Calu3 (cell line): ENCODE data around the gene FHAD1. TPM values are rescaled to one million over a fixed set of nuclear protein-coding genes. Genes with fewer than 3 reads are reported as not detected.

Experiments used
- BruUV-seq: library from RNA; stranded (reverse); fragments of 400-500 nt; replicated peaks from 2 replicates; lab custom pipeline; 2021; lab: Mats Ljungman, UMichigan
- CTCF ChIA-PET: fragments of 300-600 bp; sonication (Branson Sonifier 250); formaldehyde crosslinking; loops from one replicate; lab custom pipeline; 2022; ENCODE audit warnings: antibody characterized with exemption; lab: Charles Lee
- DNase-seq: peaks from one replicate; pipeline ENCODE4 v3.0.0; 2022
- H3K27ac Mint-ChIP-seq: one replicate; pipeline ENCODE4 v1.8.0; 2022; ENCODE audit warnings: mixed read lengths; ENCODE audit not compliant: unreplicated experiment
- H3K27me3 Mint-ChIP-seq: one replicate; pipeline ENCODE4 v1.8.0; 2022; ENCODE audit warnings: mixed read lengths; ENCODE audit not compliant: unreplicated experiment
- H3K36me3 Mint-ChIP-seq: one replicate; pipeline ENCODE4 v1.8.0; 2022; ENCODE audit warnings: mild to moderate bottlenecking, moderate library complexity, mixed read lengths; ENCODE audit not compliant: insufficient read depth, unreplicated experiment
- H3K4me1 Mint-ChIP-seq: one replicate; pipeline ENCODE4 v1.8.0; 2022; ENCODE audit warnings: mild to moderate bottlenecking, low read depth, mixed read lengths; ENCODE audit not compliant: unreplicated experiment
- H3K4me3 Mint-ChIP-seq: one replicate; pipeline ENCODE4 v1.8.0; 2022; ENCODE audit warnings: mild to moderate bottlenecking, low read depth, moderate library complexity, mixed read lengths; ENCODE audit not compliant: unreplicated experiment
- H3K9me3 Mint-ChIP-seq: one replicate; pipeline ENCODE4 v1.8.0; 2022; ENCODE audit warnings: low read depth, mixed read lengths; ENCODE audit not compliant: unreplicated experiment
- intact Hi-C: fragments of 100-400 bp; cut with micrococcal nuclease; formaldehyde crosslinking; loops from one replicate; pipeline ENCODE4 v1.10.0; 2022; ENCODE audit not compliant: unreplicated experiment
- total RNA-seq: library from RNA; stranded (reverse); gene quantifications from 2 replicates; pipeline ENCODE4 v1.2.3, GENCODE V29; 2022
- TF ChIP-seq, protein P1 (sequence below): fragments of 200-600 bp; IDR thresholded peaks from one replicate; pipeline ENCODE4 v1.8.0; 2022; ENCODE audit warnings: antibody characterized with exemption; ENCODE audit not compliant: unreplicated experiment

The FHAD1 gene
- total RNA-seq, 1 experiment from 2014 or later: 2.7 TPM

DNA sequence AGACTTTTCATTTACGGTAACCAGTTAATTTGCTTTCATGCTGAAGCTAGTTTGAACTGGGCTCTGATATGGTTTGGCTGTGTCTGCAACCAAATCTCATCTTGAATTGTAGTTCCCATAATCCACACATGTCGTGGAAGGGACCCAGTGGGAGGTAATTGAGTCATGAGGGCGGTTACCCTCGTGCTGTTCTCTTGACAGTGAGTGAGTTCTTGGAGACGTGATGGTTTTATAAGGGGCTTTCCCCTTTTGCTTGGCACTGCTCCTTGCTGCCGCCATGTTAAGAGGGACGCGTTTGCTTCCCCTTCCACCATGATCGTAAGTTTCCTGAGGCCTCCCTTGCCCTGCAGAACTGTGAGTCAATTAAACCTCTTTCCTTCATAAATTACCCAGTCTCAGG, 10.3 kb upstream of the FHAD1 start:
- no peak for DNase-seq
- Mint-ChIP-seq H3K4me3 (no peak overlapping the region), H3K9me3 (no peaks in the 10 kb centered on the region), H3K27me3 (no peaks in the 10 kb centered on the region), H3K27ac (no peak overlapping the region), H3K4me1 (no peaks in the 10 kb centered on the region), H3K36me3 (no peaks in the 10 kb centered on the region)
- intact Hi-C loops: no loop called here
- TF ChIP-seq, protein P1, sequence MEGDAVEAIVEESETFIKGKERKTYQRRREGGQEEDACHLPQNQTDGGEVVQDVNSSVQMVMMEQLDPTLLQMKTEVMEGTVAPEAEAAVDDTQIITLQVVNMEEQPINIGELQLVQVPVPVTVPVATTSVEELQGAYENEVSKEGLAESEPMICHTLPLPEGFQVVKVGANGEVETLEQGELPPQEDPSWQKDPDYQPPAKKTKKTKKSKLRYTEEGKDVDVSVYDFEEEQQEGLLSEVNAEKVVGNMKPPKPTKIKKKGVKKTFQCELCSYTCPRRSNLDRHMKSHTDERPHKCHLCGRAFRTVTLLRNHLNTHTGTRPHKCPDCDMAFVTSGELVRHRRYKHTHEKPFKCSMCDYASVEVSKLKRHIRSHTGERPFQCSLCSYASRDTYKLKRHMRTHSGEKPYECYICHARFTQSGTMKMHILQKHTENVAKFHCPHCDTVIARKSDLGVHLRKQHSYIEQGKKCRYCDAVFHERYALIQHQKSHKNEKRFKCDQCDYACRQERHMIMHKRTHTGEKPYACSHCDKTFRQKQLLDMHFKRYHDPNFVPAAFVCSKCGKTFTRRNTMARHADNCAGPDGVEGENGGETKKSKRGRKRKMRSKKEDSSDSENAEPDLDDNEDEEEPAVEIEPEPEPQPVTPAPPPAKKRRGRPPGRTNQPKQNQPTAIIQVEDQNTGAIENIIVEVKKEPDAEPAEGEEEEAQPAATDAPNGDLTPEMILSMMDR: no peak
- BruUV-seq: no TSS peak
- CTCF ChIA-PET: no interaction called here

DNA sequence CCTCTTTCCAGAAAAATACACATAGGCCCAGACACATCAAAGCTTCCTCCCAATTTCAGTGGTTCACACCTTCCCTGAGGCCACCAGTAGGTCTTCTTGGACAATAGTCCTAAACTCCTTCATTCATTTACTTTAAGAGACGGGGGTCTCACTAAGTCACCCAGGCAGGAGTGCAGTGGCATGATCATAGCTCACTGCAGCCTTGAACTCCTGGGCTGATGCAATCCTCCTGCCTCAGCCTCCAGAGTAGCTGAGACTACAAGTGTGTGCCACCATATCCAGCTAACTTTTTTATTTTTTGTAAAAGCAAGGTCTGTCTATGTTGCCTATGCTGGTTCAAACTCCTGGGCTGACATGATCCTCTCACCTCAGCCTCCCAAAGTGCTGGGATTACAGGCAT, 8.2 kb upstream of the FHAD1 start:
- Mint-ChIP-seq H3K9me3 (no peaks in the 10 kb centered on the region), H3K36me3 (no peaks in the 10 kb centered on the region), H3K4me1 (no peaks in the 10 kb centered on the region), H3K27ac (no peak overlapping the region), H3K27me3 (no peaks in the 10 kb centered on the region), H3K4me3 (no peak overlapping the region)
- TF ChIP-seq, protein P1: no peak
- CTCF ChIA-PET: no interaction called here
- intact Hi-C loops: no loop called here
- no TSS peak for BruUV-seq
- DNase-seq: no peak

DNA sequence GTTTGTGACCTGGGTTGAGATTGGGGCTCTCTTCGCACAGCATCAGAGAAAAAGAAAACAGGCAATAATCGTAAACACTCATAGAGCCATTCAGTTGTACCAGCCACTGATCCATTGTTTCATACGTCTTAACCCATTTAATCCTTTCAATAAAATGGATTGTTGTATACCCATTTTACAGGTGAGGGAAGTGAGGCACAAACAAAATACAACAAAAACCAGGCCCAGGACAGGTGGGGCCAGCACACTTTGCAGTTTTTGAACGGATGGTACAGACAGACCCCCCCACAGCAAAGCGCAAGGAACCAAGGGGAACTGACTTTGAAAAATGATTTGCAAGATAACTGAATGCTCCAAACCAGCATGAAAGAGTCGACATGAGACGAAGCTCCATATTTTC, 4.3 kb upstream of the FHAD1 start:
- Mint-ChIP-seq H3K9me3 (no peaks in the 10 kb centered on the region), H3K36me3 (peaks cover 9% of the 10 kb centered on the region), H3K27ac (no peak overlapping the region), H3K4me3 (no peak overlapping the region), H3K4me1 (peaks cover 8% of the 10 kb centered on the region), H3K27me3 (no peaks in the 10 kb centered on the region)
- no TSS peak for BruUV-seq
- intact Hi-C loops: no loop called here
- no peak for DNase-seq
- TF ChIP-seq, protein P1: no peak
- CTCF ChIA-PET: no interaction called here

DNA sequence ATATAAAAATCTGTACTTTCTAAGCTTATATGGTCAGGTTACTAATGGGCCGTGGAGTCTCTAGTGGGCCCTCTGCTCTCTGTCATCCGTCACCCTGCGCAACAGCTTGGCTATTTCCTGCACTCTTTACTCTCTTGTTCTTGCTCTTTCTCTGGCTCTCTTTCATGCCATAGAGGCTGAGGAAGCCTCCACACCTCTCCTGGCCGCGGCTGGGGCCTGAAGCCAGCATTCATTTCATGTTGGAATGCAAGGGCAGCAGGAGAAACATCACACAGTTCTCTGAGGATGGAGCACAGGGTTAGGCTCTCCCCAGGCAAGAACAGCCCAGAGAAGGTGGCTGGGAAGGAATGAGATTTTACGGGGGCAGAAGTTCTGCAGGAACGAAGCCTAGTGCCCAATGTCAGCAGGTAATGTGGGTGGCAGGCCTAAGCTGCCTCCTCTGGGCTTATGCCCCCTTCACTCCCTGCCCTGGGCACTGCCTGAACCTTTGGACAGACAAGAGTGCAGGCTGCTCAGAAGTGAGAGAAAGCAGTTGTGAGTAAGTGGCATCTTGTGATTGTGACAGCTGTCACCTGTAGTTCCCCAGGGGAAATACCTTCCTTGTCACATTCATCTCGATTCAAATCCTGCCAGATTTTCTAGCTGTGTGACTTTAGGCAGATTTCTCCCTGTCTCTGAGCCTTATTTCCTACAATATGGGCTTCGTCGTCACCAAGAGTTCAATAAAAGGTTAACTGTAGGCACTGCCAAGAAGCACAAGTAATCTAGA, 3.6 kb upstream of the FHAD1 start:
- TF ChIP-seq, protein P1: no peak
- CTCF ChIA-PET: no interaction called here
- Mint-ChIP-seq H3K9me3 (no peaks in the 10 kb centered on the region), H3K36me3 (peaks cover 10% of the 10 kb centered on the region), H3K4me3 (no peak overlapping the region), H3K27ac (no peak overlapping the region), H3K27me3 (no peaks in the 10 kb centered on the region), H3K4me1 (peaks cover 8% of the 10 kb centered on the region)
- no TSS peak for BruUV-seq
- no peak for DNase-seq
- intact Hi-C loops: no loop called here
